MM.1S (cell line): Measurements from ENCODE around the gene BMPER.

Source experiments
- DNase-seq: peaks from one replicate; pipeline ENCODE4 v3.0.0-alpha.2; 2015
- H2AFZ ChIP-seq: fragments of 300-600 bp; sonication (generic); 2 replicates; pipeline ENCODE4 v1.6.0; 2016; ENCODE audit warnings: antibody characterized with exemption, low read length
- H3F3A ChIP-seq: fragments of 300-600 bp; sonication (generic); 2 replicates; pipeline ENCODE4 v1.6.1; 2016; ENCODE audit warnings: mild to moderate bottlenecking, antibody characterized with exemption, low read length, moderate library complexity, mixed read lengths; ENCODE audit not compliant: insufficient read depth
- H3K27ac ChIP-seq: fragments of 300-600 bp; sonication (generic); 2 replicates; pipeline ENCODE4 v1.5.1; 2016; ENCODE audit warnings: mild to moderate bottlenecking, low read length
- H3K27me3 ChIP-seq: fragments of 300-600 bp; sonication (generic); replicated peaks from 2 replicates; pipeline ENCODE4 v1.6.0; 2016; ENCODE audit warnings: low read length; ENCODE audit not compliant: insufficient read depth
- H3K36me3 ChIP-seq: fragments of 300-600 bp; sonication (generic); replicated peaks from 2 replicates; pipeline ENCODE4 v1.6.1; 2016; ENCODE audit warnings: mild to moderate bottlenecking, low read length, mixed read lengths; ENCODE audit not compliant: insufficient read depth
- H3K4me1 ChIP-seq: fragments of 300-600 bp; sonication (generic); 2 replicates; pipeline ENCODE4 v1.6.1; 2016; ENCODE audit warnings: low read length, mixed read lengths
- H3K4me2 ChIP-seq: fragments of 300-600 bp; sonication (generic); 2 replicates; pipeline ENCODE4 v1.6.0; 2016; ENCODE audit warnings: low read depth, low read length
- H3K4me3 ChIP-seq: fragments of 300-600 bp; sonication (generic); 2 replicates; pipeline ENCODE4 v1.5.1; 2016; ENCODE audit warnings: low read length, mixed read lengths
- H3K79me2 ChIP-seq: fragments of 300-600 bp; sonication (generic); 2 replicates; pipeline ENCODE4 v1.6.1; 2016; ENCODE audit warnings: mixed run types, low read length, mixed read lengths
- H3K9ac ChIP-seq: fragments of 300-600 bp; sonication (generic); 2 replicates; pipeline ENCODE4 v1.6.1; 2016; ENCODE audit warnings: low read length, mixed read lengths
- H3K9me2 ChIP-seq: fragments of 300-600 bp; sonication (generic); replicated peaks from 2 replicates; pipeline ENCODE4 v1.6.1; 2016; ENCODE audit warnings: mild to moderate bottlenecking, low read length, mixed read lengths; ENCODE audit not compliant: insufficient read depth
- H3K9me3 ChIP-seq: fragments of 300-600 bp; sonication (generic); replicated peaks from 2 replicates; pipeline ENCODE4 v1.6.1; 2016; ENCODE audit warnings: mild to moderate bottlenecking, low read length, mixed read lengths; ENCODE audit not compliant: insufficient read depth
- H4K20me1 ChIP-seq: fragments of 300-600 bp; sonication (generic); 2 replicates; pipeline ENCODE4 v1.6.1; 2016; ENCODE audit warnings: mild to moderate bottlenecking, low read length, moderate library complexity, mixed read lengths; ENCODE audit not compliant: insufficient read depth
- EZH2 ChIP-seq: fragments of 300-600 bp; sonication (generic); optimal IDR thresholded peaks from 2 replicates; pipeline ENCODE3; 2017; ENCODE audit warnings: low read depth, mild to moderate bottlenecking, antibody characterized with exemption, low read length, mixed read lengths
- EZH2phosphoT487 ChIP-seq: fragments of 300-600 bp; sonication (generic); IDR thresholded peaks from 2 replicates; pipeline ENCODE4 v1.6.1; 2018; ENCODE audit warnings: antibody characterized with exemption, low read length
- TF ChIP-seq, protein P1 (sequence below): fragments of 300-600 bp; sonication (generic); IDR thresholded peaks from 2 replicates; pipeline ENCODE4 v1.5.1; 2016; ENCODE audit warnings: antibody characterized with exemption, low read length, mixed read lengths

Gene BMPER

DNA sequence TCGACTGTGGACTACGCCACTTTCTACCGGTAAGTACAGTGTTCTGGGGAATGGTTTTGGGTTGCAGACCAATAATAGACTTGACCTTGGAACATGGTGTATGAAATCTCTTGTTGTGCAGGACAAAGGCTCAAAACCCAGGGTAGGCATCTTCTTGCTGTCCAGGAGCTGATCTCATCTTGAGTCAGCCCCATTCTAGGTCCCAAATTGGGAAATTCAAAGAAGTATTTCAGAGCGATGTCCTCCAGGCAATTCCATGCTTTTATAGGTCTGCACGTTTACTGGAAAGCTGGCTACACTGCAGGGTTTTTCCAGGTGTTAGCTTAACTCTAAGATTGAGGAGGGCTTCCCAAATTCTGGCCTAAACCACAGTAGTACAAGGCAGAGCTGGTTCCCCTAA lies 180.7 kb downstream of the BMPER start:
- Histone ChIP-seq H3K36me3 (no peaks in the 10 kb centered on the region), H3K9me3 (no peaks in the 10 kb centered on the region), H3K27ac (no peak overlapping the region), H3F3A (no peaks in the 10 kb centered on the region), H3K79me2 (no peaks in the 10 kb centered on the region), H4K20me1 (no peaks in the 10 kb centered on the region), H3K4me2 (no peak overlapping the region), H2AFZ (no peak overlapping the region), H3K4me1 (no peaks in the 10 kb centered on the region), H3K27me3 (no peaks in the 10 kb centered on the region), H3K9ac (no peak overlapping the region), H3K4me3 (no peak overlapping the region), H3K9me2 (no peaks in the 10 kb centered on the region)
- TF ChIP-seq, protein P1, sequence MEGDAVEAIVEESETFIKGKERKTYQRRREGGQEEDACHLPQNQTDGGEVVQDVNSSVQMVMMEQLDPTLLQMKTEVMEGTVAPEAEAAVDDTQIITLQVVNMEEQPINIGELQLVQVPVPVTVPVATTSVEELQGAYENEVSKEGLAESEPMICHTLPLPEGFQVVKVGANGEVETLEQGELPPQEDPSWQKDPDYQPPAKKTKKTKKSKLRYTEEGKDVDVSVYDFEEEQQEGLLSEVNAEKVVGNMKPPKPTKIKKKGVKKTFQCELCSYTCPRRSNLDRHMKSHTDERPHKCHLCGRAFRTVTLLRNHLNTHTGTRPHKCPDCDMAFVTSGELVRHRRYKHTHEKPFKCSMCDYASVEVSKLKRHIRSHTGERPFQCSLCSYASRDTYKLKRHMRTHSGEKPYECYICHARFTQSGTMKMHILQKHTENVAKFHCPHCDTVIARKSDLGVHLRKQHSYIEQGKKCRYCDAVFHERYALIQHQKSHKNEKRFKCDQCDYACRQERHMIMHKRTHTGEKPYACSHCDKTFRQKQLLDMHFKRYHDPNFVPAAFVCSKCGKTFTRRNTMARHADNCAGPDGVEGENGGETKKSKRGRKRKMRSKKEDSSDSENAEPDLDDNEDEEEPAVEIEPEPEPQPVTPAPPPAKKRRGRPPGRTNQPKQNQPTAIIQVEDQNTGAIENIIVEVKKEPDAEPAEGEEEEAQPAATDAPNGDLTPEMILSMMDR = no peak
- TF ChIP-seq EZH2phosphoT487 (no peak), EZH2 (no peak)
- DNase-seq = no peak

DNA sequence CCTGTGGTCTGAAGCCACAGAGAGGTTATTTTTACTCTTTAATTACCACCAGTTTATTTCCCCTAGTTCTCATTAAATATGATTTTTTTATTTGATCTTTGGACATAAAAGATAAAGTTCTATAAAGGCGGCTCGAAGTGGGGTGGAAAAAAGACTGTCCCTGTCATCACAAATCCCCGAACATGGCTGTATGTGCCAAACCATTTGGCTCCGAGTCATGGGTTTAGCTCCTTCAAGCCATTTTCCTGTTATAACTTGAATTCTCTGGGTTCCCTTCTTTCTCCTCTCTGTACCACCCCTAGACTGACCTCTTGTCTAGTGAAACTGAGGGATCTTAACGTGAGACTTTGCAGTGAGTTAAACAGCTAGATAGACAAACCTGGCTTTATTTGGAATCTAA lies 181.6 kb downstream of the BMPER start:
- no peaks in the 10 kb centered on the region for H3K4me1 ChIP-seq
- H3K9ac ChIP-seq = no peak overlapping the region
- no peaks in the 10 kb centered on the region for H4K20me1 ChIP-seq
- H2AFZ ChIP-seq = no peak overlapping the region
- no peak overlapping the region for H3K27ac ChIP-seq
- no peaks in the 10 kb centered on the region for H3K27me3 ChIP-seq
- H3F3A ChIP-seq = no peaks in the 10 kb centered on the region
- H3K4me3 ChIP-seq = no peak overlapping the region
- no peaks in the 10 kb centered on the region for H3K9me3 ChIP-seq
- TF ChIP-seq EZH2 (no peak), EZH2phosphoT487 (no peak)
- TF ChIP-seq, protein P1 = no peak
- no peak overlapping the region for H3K4me2 ChIP-seq
- DNase-seq = no peak
- no peaks in the 10 kb centered on the region for H3K9me2 ChIP-seq
- no peaks in the 10 kb centered on the region for H3K36me3 ChIP-seq
- H3K79me2 ChIP-seq = no peaks in the 10 kb centered on the region

DNA sequence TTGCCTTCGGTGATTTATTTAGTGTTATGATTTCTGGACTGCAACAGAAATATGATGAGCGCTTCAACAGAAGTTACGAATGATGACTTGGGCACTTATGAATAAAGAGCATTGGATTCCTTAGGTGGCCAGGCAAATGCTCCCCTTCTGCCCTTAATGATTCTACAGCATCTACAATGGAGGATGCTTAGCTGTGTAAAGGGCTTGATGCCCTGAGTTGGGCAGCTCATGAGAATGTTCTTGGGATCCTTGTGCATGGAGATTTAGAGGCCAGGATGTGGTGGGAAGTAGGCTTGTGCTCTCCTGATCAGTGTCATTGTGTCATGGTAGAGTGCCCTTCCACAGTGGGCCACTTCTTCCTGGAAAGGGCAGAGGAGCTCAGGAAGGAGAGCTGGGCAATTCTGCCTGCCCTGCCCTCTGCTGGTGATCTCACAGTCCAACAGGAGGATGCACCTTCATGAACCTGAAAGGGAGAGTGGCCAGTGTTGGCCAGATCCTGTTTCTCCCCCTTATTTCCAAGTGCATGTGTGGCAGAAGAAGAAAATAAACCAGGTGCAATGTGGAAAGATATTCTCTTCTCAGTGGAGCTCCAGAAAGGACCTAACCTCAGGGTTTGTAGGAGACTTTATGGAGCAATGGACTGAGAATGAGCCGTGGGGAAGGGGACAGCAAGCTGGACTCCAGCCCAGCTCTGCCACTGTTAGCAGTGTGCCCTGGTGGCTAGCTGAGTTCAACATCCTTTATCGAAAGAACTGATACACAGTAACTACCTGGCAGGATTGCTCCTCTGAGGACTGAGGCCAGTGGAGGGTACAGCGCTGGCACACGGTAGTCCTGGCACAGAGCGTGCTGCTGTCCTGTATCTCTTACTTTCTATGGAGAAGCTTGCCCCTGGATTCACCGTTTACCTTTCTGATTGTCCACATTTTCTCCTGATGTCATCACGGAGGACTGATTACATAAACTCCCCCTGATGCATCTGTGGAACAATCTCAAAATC lies 182.9 kb downstream of the BMPER start:
- H3K4me3 ChIP-seq = no peak overlapping the region
- no peaks in the 10 kb centered on the region for H3K27me3 ChIP-seq
- no peaks in the 10 kb centered on the region for H3K9me3 ChIP-seq
- H2AFZ ChIP-seq = no peak overlapping the region
- no peaks in the 10 kb centered on the region for H3K36me3 ChIP-seq
- no peak for TF ChIP-seq EZH2
- TF ChIP-seq, protein P1 = peak; percentile 57
- no peaks in the 10 kb centered on the region for H3K79me2 ChIP-seq
- H3K4me1 ChIP-seq = no peaks in the 10 kb centered on the region
- DNase-seq = peak; percentile 21
- no peak overlapping the region for H3K9ac ChIP-seq
- no peaks in the 10 kb centered on the region for H3F3A ChIP-seq
- no peak overlapping the region for H3K27ac ChIP-seq
- H4K20me1 ChIP-seq = no peaks in the 10 kb centered on the region
- no peak overlapping the region for H3K4me2 ChIP-seq
- no peaks in the 10 kb centered on the region for H3K9me2 ChIP-seq
